Sigmoid colon (tissue), 7 donors: ENCODE measurements around the gene URGCP. TPM values are rescaled to one million over a fixed set of nuclear protein-coding genes. Genes with fewer than 3 reads are reported as not detected.

Experiments
- DNase-seq: peaks from one replicate; pipeline ENCODE4 v3.0.0-alpha.2; 2019
- H3K27ac ChIP-seq, 4 donors: fragments of 200-600 bp; sonication (generic); one replicate each; pipeline ENCODE4 v1.5.1; 2016 to 2019; ENCODE audit warnings: mild to moderate bottlenecking in 1 of 4
- H3K27me3 ChIP-seq, 3 donors: fragments of 200-600 bp; sonication (generic); one replicate each; pipeline ENCODE4 v1.5.1; 2019; ENCODE audit warnings: mild to moderate bottlenecking in 1 of 3
- H3K36me3 ChIP-seq, 4 donors: fragments of 200-600 bp; sonication (generic); one replicate each; pipeline ENCODE4 v1.5.1; 2016 to 2019
- H3K4me1 ChIP-seq, 4 donors: fragments of 200-600 bp; sonication (generic); one replicate each; pipeline ENCODE4 v1.5.1; 2017 to 2019
- H3K4me3 ChIP-seq, 4 donors: fragments of 200-600 bp; sonication (generic); one replicate each; pipeline ENCODE4 v1.5.1; 2017 to 2019; ENCODE audit warnings: mild to moderate bottlenecking in 2 of 4, moderate library complexity in 1 of 4
- H3K9me3 ChIP-seq, 4 donors: fragments of 200-600 bp in 3 of 4; sonication (generic) in 3 of 4; one replicate each; pipeline versions ENCODE4 v1.5.1 to v1.6.1; 2013 to 2019
- CTCF ChIP-seq, 4 experiments: fragments of 450-650 bp in 3 of 4; fragments of 200-600 bp in 1 of 4; IDR thresholded peaks; one replicate each; pipeline ENCODE4 v1.5.1; 2016 to 2019; ENCODE audit warnings: antibody characterized with exemption in 4 of 4, mild to moderate bottlenecking in 3 of 4, moderate library complexity in 2 of 4
- EP300 ChIP-seq, 4 donors: sonication (generic); formaldehyde crosslinking; IDR thresholded peaks; one replicate each; pipeline ENCODE4 v1.6.1; 2017; ENCODE audit warnings: antibody characterized with exemption in 4 of 4
- POLR2A ChIP-seq, 2 donors: fragments of 450-650 bp; IDR thresholded peaks; one replicate each; pipeline ENCODE4 v1.6.1; 2016; ENCODE audit warnings: antibody characterized with exemption in 2 of 2, mild to moderate bottlenecking in 2 of 2, moderate library complexity in 2 of 2
- POLR2AphosphoS5 ChIP-seq, 4 donors: sonication (generic); formaldehyde crosslinking; IDR thresholded peaks; one replicate each; pipeline ENCODE4 v1.6.1; 2017; ENCODE audit warnings: antibody characterized with exemption in 4 of 4
- WGBS, 2 donors: extraction: QIAGEN DNeasy Blood & Tissue Kit; methylation state at CpG; one replicate each; pipeline ENCODE4 v1.1.7; 2013; 5-methylcytosine and 5-hydroxymethylcytosine counted together
- intact Hi-C: fragments of 100-400 bp; cut with DNase I; formaldehyde crosslinking; loops from one replicate; pipeline ENCODE4 v1.15.1; 2023
- polyA plus RNA-seq, 3 donors: library from polyadenylated mRNA; stranded (reverse); fragments of 200-250 nt; gene quantifications; one replicate each; pipeline ENCODE4 v1.2.3, GENCODE V29; 2013
- total RNA-seq, 4 donors: library from RNA; depleted of rRNA; stranded (reverse); fragments of >200 nt; gene quantifications; one replicate each; pipeline ENCODE4 v1.1.0, GENCODE V29; 2016
- donor health status: healthy with polysubstance abuse.
- donor health status: Bipolar disorder and iron deficiency.
- donor health status: healthy.

Gene URGCP
- total and polyA plus RNA-seq, 7 donors, result 18.0 to 32.7 (median 21.5) TPM

GRCh38 chr7:43844662-43845061 is 61.7 kb downstream of the URGCP start:
- TF ChIP-seq CTCF (IDR thresholded peaks at IDR 0.05) (no peak), POLR2AphosphoS5 (IDR thresholded peaks at IDR 0.05) (no peak), EP300 (IDR thresholded peaks at IDR 0.05) (no peak), POLR2A (IDR thresholded peaks at IDR 0.05) (no peak)
- intact Hi-C loops, result no loop called here
- no peak overlapping the region for H3K27ac ChIP-seq
- H3K4me3 ChIP-seq, result no peak overlapping the region
- no peaks in the 10 kb centered on the region for H3K36me3 ChIP-seq
- H3K4me1 ChIP-seq, result no peaks in the 10 kb centered on the region
- H3K9me3 ChIP-seq, result no peaks in the 10 kb centered on the region
- H3K27me3 ChIP-seq, result no peaks in the 10 kb centered on the region
- WGBS, 2 donors, result 86 to 87% methylated on average over 2 of the region's 2 CpGs
- no peak for DNase-seq

GRCh38 chr7:43844257-43844656 is 62.1 kb downstream of the URGCP start:
- Histone ChIP-seq H3K4me1 (no peaks in the 10 kb centered on the region), H3K27me3 (no peaks in the 10 kb centered on the region), H3K36me3 (no peaks in the 10 kb centered on the region), H3K9me3 (no peaks in the 10 kb centered on the region), H3K27ac (no peak overlapping the region), H3K4me3 (no peak overlapping the region)
- no peak for TF ChIP-seq POLR2A (IDR thresholded peaks at IDR 0.05)
- no peak for TF ChIP-seq EP300 (IDR thresholded peaks at IDR 0.05)
- no peak for TF ChIP-seq CTCF (IDR thresholded peaks at IDR 0.05)
- TF ChIP-seq POLR2AphosphoS5 (IDR thresholded peaks at IDR 0.05), result no peak
- DNase-seq, result no peak
- intact Hi-C loops, result no loop called here
- WGBS, 2 donors, result 93 to 96% methylated on average over 2 of the region's 2 CpGs

- intact Hi-C loops, result no loop called here
Measured at GRCh38 chr7:43843296-43843695, 63.1 kb downstream of the URGCP start.

GRCh38 chr7:43838201-43838658 is 68.2 kb downstream of the URGCP start:
- peak overlapping the region in 3 of 4 donors; percentile 51 to 57 (median 52) for H3K27ac ChIP-seq
- no peak for DNase-seq
- H3K9me3 ChIP-seq, result no peaks in the 10 kb centered on the region
- H3K4me3 ChIP-seq, result peak overlapping the region in 2 of 4 donors; percentile 33 to 35
- H3K4me1 ChIP-seq, result peaks cover 0 to 5% (median 2%) of the 10 kb centered on the region in 4 donors
- H3K27me3 ChIP-seq, result no peaks in the 10 kb centered on the region
- 59 to 85% methylated on average over 9 of the region's 9 CpGs for WGBS, 2 donors
- no peaks in the 10 kb centered on the region for H3K36me3 ChIP-seq
- intact Hi-C loops, result loop anchor here (2.0 kb wide), 1 partner anchor 109 kb away; the partner anchor contains the start of gene COA1
- TF ChIP-seq EP300 (IDR thresholded peaks at IDR 0.05) (no peak), CTCF (IDR thresholded peaks at IDR 0.05) (no peak), POLR2A (IDR thresholded peaks at IDR 0.05) (no peak), POLR2AphosphoS5 (IDR thresholded peaks at IDR 0.05) (no peak)

More at GRCh38 chr7:43843296-43843695, 63.1 kb downstream of the URGCP start:
- Histone ChIP-seq H3K9me3 (no peaks in the 10 kb centered on the region), H3K27me3 (no peaks in the 10 kb centered on the region), H3K27ac (no peak overlapping the region), H3K36me3 (no peaks in the 10 kb centered on the region), H3K4me3 (no peak overlapping the region), H3K4me1 (peaks cover 0 to 5% (median 2%) of the 10 kb centered on the region in 4 donors)
- TF ChIP-seq CTCF (IDR thresholded peaks at IDR 0.05) (no peak), POLR2AphosphoS5 (IDR thresholded peaks at IDR 0.05) (no peak), EP300 (IDR thresholded peaks at IDR 0.05) (no peak), POLR2A (IDR thresholded peaks at IDR 0.05) (no peak)
- no peak for DNase-seq
- 88 to 93% methylated on average over 4 of the region's 4 CpGs for whole genome bisulfite sequencing, 2 donors
